22Rv1 (cell line): Measurements from ENCODE around the gene MEG3.

Experiments
- CTCF ChIP-seq: fragments of 450-650 bp; IDR thresholded peaks from 2 replicates; pipeline ENCODE4 v1.5.1; 2017; ENCODE audit warnings: mild to moderate bottlenecking
- ZFX ChIP-seq: fragments of 450-650 bp; IDR thresholded peaks from 2 replicates; pipeline ENCODE4 v1.6.1; 2017; ENCODE audit warnings: antibody characterized with exemption, borderline replicate concordance

GRCh38 chr14:100861188-100861936, 35.4 kb downstream of the MEG3 start:
- no peak for TF ChIP-seq CTCF
- TF ChIP-seq ZFX, result no peak
